ENCODE results near the gene ZSWIM6.

ZSWIM6 gene

DNA sequence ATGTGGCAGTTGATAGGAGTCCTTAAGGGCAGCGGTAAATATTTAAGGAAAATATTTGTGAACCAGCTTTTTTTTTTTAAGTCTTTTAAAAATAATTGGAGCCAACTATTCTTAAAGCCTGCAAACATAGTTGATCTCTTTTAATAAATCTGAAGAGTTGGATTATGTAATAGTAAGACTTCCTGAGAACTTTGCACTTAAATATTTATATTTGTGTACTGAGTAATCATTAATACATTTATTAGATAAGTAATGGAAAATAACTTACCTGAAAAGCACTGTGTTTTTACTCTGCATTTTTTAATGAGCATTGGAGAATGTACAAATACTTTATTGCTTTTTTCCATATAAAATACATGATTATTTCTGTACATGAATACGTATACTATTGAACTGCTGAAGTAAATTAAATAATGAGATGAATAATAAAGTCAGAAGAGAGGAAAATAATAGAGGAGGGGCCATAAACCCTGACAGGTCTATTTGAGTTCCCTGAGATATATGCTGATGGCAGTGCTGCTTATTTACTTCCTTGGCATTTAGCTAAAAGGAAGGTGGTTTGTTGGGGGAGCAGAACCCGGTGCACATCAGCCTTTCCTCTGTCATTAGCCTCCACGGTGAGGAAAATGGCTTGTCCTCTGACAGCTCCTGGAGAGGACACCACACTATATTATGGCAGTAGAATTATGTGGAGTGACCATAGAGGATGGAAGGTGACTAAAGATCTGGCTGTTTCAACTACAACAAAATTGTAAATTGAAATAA is 148.0 kb downstream of the ZSWIM6 start:
- H3K36me3 ChIP-seq, result peaks cover 3% of the 10 kb centered on the region; the same call in 1 of the 2 replicates
- H3K27me3 ChIP-seq, result no peaks in the 10 kb centered on the region
- H3K4me1 ChIP-seq, result peaks cover 6% of the 10 kb centered on the region; the same call in 1 of the 2 replicates
- no peak overlapping the region for H3K4me3 ChIP-seq (ENCODE audit: low read depth, low read length)
- TF ChIP-seq, protein P1, sequence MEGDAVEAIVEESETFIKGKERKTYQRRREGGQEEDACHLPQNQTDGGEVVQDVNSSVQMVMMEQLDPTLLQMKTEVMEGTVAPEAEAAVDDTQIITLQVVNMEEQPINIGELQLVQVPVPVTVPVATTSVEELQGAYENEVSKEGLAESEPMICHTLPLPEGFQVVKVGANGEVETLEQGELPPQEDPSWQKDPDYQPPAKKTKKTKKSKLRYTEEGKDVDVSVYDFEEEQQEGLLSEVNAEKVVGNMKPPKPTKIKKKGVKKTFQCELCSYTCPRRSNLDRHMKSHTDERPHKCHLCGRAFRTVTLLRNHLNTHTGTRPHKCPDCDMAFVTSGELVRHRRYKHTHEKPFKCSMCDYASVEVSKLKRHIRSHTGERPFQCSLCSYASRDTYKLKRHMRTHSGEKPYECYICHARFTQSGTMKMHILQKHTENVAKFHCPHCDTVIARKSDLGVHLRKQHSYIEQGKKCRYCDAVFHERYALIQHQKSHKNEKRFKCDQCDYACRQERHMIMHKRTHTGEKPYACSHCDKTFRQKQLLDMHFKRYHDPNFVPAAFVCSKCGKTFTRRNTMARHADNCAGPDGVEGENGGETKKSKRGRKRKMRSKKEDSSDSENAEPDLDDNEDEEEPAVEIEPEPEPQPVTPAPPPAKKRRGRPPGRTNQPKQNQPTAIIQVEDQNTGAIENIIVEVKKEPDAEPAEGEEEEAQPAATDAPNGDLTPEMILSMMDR (IDR thresholded peaks at IDR 0.05; ENCODE audit: low read depth, low read length), result no peak
- DNase-seq, result no peak
- H3K9me3 ChIP-seq, result no peaks in the 10 kb centered on the region

DNA sequence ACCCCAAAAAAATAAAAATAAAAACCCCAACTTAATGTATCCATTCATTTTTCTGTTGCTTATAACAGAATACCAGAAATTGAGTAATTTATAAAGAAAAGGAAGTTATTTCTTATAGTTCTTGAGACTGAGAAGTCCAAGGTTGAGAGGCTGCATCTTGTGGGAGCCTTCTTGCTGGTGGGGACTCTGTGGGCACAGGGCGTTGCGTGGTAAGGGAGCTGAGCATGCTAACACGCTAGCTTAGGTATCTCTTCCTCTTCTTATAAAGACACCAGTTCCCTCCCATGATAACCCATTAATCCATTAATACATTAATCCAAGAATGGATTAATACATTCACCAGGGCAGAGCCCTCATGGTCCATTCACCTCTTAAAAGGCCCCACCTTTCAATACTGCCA is 150.9 kb downstream of the ZSWIM6 start:
- no peaks in the 10 kb centered on the region for H3K9me3 ChIP-seq
- TF ChIP-seq, protein P1 (IDR thresholded peaks at IDR 0.05; ENCODE audit: low read depth, low read length), result no peak
- H3K27me3 ChIP-seq, result no peaks in the 10 kb centered on the region
- DNase-seq, result no peak
- no peak overlapping the region for H3K4me3 ChIP-seq (ENCODE audit: low read depth, low read length)
- peaks cover 3% of the 10 kb centered on the region; the same call in 1 of the 2 replicates for H3K36me3 ChIP-seq
- H3K4me1 ChIP-seq, result peaks cover under 1% of the 10 kb centered on the region; the same call in 1 of the 2 replicates

DNA sequence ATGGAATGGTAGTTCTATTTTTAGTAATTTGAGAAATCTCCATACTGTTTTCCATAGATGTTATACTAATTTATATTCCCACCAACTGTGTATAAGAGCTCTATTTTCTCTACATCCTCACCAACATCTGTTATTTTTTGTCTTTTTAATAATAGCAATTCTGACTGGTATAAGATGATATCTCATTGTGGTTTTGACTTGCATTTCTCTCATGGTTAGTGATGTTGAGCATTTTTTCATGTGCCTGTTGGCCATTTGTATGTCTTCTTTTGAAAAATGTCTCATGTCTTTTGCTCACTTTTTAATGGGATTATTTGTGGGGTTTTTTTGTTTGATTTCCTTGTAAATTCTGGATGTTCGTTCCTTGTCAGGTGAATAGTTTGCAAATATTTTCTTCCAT is 154.4 kb downstream of the ZSWIM6 start:
- Histone ChIP-seq H3K4me1 (peaks cover 5% of the 10 kb centered on the region), H3K27me3 (no peaks in the 10 kb centered on the region), H3K36me3 (peaks cover 3% of the 10 kb centered on the region; the same call in 1 of the 2 replicates), H3K4me3 (ENCODE audit: low read depth, low read length) (no peak overlapping the region), H3K9me3 (no peaks in the 10 kb centered on the region)
- TF ChIP-seq, protein P1 (IDR thresholded peaks at IDR 0.05; ENCODE audit: low read depth, low read length), result no peak
- DNase-seq, result no peak

DNA sequence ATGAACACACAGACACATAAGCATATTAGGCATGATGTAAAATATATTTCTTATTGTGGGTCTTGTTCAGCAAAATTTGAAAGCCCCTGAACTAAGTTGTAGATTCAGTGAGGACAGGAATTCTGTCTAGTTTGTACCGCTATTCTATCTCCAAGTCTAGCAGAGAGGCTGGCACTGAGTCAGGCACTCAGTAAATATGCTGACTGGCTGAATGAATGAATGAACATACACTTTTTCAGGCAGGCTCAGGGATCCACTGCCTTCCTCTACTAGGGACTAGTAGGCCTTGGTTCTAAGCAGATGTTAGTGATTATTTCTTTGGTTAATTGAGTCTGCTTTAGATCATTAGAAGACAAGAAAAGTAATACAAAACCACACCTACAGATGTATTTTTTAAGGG is 157.5 kb downstream of the ZSWIM6 start:
- H3K27me3 ChIP-seq, result no peaks in the 10 kb centered on the region
- peaks cover 8% of the 10 kb centered on the region for H3K4me1 ChIP-seq
- no peak overlapping the region for H3K4me3 ChIP-seq (ENCODE audit: low read depth, low read length)
- DNase-seq, result no peak
- TF ChIP-seq, protein P1 (IDR thresholded peaks at IDR 0.05; ENCODE audit: low read depth, low read length), result no peak
- no peaks in the 10 kb centered on the region for H3K36me3 ChIP-seq
- no peaks in the 10 kb centered on the region for H3K9me3 ChIP-seq

DNA sequence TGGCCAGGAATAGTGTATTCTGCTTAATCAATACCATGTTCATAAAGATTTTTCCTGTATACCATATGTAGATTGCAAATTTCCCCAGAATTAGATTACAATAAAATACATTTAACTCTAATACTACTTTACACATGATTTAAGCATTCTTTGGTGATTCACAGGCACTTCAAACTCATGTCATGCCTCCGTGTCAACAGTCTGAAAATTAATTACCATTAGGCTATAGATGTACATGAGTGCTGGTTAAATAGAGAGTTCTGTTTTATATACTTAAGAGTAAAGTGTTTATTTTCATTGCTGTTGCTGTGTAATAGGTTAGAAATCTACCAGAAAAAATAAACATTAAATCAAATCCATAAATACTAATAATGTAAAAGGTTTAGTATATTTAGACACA is 159.8 kb downstream of the ZSWIM6 start:
- Histone ChIP-seq H3K36me3 (no peaks in the 10 kb centered on the region), H3K27me3 (no peaks in the 10 kb centered on the region), H3K4me3 (ENCODE audit: low read depth, low read length) (no peak overlapping the region), H3K9me3 (no peaks in the 10 kb centered on the region), H3K4me1 (peaks cover 18% of the 10 kb centered on the region)
- TF ChIP-seq, protein P1 (IDR thresholded peaks at IDR 0.05; ENCODE audit: low read depth, low read length), result no peak
- no peak for DNase-seq

DNA sequence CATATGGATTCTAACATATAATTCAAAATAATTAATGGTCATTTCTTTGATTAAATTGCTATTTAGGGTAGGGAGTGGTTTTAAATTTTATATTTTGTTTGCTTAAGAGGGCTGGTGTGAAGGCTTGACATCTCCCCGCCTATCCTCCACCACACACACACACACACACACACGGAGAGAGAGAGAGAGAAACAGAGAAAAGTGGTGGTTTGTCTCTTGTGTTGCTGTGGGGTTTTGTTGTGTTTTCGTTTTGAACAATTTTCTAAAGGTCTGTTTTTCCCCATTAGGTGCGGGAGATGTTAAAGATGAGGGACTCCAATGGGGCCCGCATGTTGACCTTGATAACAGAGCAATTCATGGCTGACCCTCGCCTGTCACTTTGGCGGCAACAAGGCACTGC is 161.9 kb downstream of the ZSWIM6 start:
- TF ChIP-seq, protein P1 (IDR thresholded peaks at IDR 0.05; ENCODE audit: low read depth, low read length), result no peak
- Histone ChIP-seq H3K4me3 (ENCODE audit: low read depth, low read length) (no peak overlapping the region), H3K9me3 (no peaks in the 10 kb centered on the region), H3K27me3 (no peaks in the 10 kb centered on the region), H3K36me3 (no peaks in the 10 kb centered on the region), H3K4me1 (peaks cover 27% of the 10 kb centered on the region)
- no peak for DNase-seq

Data from BE2C (cell line).